NCI-H82 treated with DMSO at 0.1 percent for 48 hours (cell line): Measurements from ENCODE around the gene CXCL1.
"Not testable (repeated sequence)": the region's sequence is repeated elsewhere in the genome, so short reads cannot be mapped to it uniquely, and the experiment has no call there.

Source experiments
- DNase-seq: peaks from one replicate; lab custom pipeline; 2025; ENCODE audit not compliant: unreplicated experiment; lab: John Stamatoyannopoulos, UW

Gene CXCL1

DNA sequence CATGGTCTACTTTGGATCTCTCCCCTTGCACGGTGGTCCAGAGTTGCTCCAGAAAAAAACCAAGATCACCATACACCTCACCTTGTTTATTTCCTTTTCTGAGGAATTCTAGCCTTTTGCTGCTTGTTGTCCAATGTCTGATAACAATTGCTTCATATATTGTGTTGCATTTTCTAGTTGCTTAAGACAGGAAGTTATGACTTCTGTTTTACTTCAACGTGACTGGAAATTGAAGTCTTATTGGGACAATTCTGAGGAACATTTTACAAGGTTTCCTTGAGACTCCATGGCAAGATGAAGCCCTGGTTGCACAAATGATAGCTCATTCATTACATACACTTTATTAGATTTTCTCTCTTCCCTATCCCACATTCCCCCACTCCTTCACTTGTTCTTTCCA, 5.2 kb downstream of the CXCL1 start:
- no peak for DNase-seq

DNA sequence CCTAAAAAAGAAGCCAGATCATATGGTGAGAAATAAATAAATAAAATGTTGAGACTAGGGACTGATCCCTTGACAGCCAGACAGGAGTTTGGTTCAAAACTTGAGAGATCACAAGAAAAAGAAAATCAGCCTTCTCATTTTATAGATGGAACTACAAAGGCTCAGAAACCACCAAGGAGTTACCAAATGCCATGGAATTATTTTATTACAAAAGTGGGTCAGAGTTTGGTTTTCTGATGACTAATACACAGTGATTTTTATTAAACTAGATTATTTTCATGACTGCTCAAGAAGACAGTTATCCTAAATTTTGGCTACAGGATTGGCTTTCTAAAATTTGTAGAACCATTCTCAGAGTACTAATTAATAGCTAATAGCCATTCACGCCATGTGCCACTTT, 6.2 kb downstream of the CXCL1 start:
- DNase-seq, result no peak

- DNase-seq, result no peak
Measured at GRCh38 chr4:73883306-73883705, 14.1 kb downstream of the CXCL1 start.

DNA sequence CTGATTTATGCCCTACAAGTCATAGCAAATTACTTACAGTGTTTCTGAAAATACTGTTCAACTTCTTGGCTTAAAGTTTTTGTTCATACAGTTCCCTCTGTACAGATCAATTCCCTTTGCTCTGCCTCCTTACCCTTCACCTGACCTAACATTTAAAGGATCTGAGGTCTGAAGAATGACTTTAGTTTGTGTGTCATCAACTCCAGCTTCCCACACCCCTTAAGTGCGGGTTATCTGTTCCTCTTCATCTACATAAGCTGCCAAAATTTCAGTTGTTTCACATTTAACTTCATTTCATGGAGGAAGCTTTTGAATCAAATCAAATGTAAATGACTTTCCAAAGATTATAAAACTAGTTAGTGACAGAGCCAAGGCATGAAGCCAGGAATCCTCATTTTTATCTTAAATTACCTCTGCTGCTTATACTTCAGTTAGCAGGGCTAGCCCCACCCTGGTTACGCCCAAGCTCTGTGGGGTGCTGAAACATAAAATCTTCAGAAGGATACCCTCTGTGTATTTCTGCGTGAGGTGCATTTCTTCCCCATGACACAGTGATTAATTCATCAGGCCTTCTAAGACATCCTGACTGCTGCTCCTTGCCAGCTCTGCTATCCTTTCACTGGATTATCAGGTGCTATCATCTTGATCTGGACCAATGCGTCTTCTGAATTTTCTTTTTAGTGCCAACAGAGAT, 16.5 kb downstream of the CXCL1 start:
- DNase-seq, result no peak

GRCh38 chr4:73891326-73891725, 22.1 kb downstream of the CXCL1 start:
- DNase-seq, result no peak

- no peak for DNase-seq
Measured at GRCh38 chr4:73891739-73892405, 22.7 kb downstream of the CXCL1 start.

- no peak for DNase-seq
Measured at GRCh38 chr4:73892966-73893365, 23.8 kb downstream of the CXCL1 start.

DNA sequence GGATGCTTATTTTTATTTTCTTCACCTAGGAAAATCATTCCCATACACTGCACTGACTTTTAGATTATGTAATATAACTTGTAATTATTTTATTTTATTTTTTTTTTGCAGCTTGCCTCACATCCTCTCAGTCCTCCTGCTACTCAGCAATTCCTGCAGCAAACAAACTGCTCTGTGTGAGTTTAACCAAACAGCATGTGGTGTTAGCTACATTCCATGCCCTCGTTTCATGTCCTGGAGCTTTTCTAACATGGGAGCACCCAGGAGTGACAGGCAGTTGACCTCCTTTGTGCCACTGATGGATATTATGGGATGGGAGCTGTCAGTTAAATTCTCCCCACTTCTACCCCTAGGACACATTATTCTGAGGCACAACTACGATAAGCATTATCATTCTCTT, 24.8 kb downstream of the CXCL1 start:
- DNase-seq, result no peak

DNA sequence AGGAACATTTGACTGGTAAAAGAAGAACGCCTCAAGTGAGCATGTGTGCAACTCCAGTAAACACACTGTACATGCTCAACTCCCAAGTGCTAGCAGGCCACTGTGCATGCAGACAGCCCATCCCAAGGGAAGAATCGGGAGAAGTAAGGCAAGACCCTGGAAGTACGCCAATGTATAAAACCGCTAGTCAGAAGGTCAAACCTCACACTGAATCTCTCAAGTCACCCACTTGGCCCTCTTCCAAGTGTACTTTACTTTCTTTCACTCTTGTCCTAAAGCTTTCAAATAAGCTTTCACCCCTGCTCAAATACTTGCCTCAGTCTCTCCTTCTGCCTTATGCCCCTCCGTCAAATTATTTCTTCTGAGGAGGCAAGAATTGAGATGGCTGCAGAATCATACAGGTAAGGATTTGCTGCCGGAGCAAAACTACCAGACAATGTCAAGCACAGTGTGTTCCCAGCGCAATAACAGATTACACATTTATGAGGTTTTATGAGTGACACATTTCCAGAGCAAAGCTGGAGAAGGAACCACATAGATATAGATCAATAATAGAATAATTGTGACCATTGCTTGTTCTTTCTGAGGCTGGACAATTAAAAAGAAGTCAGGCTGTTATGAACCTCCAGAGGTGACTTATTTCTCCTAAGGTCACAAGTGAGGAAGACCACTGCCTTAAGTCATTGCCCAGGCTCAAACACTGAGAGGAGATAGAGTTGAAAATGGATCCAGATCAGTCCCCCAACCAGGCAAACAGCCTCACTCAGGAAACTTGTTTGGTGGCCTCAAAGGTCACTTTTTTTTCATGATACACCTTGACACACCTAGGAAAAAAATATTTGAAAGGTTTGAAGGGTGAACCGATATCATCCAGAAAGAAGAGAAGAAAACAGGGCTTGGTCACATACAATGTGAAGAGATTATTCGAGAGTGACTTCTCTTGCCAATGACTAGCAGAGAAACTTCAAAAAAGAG, 26.3 kb downstream of the CXCL1 start:
- no peak for DNase-seq

- no peak for DNase-seq
Measured at GRCh38 chr4:73896416-73896815, 27.2 kb downstream of the CXCL1 start.

GRCh38 chr4:73897380-73898136, 28.4 kb downstream of the CXCL1 start:
- no peak for DNase-seq

GRCh38 chr4:73899338-73899737, 30.1 kb downstream of the CXCL1 start:
- not testable (repeated sequence) for DNase-seq

DNA sequence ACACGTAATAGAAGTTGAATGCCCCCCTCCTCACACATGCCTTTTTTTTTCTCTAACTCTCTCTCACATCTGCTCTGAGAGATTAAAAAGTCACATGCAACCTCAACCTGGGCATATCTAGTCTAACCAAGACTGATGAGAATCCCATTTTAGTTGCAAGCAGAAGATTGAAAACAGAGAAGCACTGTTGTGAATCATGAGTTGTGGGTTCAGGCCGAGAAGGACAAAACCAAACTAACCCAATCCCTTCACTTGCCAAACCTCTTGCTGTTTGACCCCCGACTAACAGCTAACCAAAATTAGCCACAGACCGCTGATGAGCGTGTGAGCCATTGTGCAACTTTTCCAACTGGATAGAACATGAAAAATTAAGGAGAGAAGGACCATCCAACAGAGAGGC, 31.8 kb downstream of the CXCL1 start:
- DNase-seq, result no peak

DNA sequence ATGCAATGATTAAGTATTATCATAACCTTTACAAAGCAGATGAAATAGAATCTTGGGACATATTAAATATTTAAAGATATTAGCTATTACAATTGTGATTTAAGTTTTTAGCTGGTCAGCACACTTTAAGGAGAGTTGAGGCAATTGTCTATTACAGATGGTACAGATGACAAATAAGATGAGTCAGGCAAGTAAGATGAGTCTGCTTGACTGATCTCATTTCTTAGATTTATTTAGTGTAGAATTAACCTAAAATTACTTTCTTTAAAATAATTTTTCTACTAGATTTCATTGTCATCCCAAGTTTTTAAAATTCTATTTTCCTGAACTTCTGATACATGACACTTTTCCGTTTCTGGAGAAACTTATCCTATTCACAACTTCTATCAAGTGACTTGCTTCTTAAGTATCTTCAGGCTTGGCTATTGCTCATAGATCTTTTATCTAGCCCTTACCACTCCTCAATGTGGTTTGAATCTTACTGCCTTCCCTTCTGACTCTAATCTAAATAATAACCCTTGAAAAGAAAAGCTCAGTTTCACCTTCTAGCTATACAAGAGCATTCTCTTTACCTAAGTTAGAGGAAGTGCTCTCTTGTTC, 32.9 kb downstream of the CXCL1 start:
- DNase-seq, result no peak

DNA sequence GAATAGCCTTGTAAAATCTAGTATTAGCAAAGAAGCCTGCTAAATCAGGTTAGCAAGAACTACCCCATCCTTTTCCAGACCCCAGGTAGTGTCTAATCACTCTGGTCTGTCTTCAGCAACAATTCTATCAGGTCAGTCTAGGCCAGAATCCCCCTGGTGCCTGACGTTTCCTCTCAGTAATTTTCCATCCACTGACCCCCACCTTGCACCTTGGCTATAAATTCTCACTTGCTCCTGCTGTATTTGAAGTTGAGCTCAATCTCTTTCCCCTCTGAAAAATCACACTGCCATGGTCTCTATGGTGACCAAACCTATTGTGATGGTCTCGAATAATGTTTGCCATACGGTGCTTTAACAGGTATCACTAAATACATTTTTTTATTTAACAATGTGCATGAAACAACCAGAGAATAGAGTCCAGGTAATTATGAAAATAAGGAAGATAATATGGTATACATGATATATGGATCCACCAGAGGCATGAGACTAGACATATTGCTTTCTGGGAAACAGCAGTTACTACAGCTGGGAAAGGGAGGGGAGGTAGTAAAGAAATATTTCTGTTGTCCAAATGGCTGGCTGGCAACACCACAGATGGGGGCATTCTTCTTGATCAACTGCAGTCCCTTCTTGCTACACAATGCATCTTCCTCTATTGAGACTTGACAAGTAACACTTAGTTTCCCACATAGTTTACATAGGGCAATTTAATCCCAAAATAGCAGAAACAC, 33.8 kb downstream of the CXCL1 start:
- DNase-seq, result no peak

- no peak for DNase-seq
Measured at GRCh38 chr4:73904491-73904890, 35.3 kb downstream of the CXCL1 start.

DNA sequence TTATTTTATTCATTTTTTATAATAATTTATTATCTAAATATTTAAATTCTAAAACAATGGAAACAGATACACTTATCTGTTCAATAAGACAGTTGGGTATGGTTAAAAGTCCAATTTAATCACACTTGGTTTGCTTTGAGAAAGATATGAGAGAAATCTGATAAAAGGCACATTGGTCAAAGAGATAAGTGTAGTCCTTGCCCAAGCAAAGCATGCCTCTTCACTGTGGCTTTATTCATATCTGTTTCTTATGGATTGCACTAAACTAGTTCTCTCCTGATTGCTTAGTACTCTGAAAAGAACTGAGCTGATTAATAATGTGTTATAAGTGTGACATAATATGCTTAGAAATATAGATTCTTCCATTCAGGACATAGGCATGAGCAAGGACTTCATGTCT, 39.8 kb downstream of the CXCL1 start:
- DNase-seq, result no peak

DNA sequence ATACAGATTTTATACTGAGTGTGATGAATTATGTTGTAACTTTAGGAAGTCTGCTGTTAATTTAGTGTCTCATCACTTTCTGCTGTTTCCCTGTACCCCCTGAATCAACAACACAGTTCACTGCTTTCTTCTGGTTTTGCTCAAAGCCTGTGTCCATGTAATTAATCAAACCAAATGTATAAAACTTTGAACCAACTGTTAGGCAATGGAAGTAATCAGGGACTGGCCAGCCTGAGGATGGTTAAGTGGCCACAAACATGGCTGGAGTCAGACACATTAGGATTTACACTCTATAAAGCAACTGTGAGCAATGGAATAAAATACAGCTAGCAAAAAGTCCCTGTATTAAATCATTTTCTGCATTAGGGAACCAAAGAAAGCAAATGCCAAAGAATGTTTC, 42.6 kb downstream of the CXCL1 start:
- no peak for DNase-seq

GRCh38 chr4:73912191-73912590, 43.0 kb downstream of the CXCL1 start:
- no peak for DNase-seq

DNA sequence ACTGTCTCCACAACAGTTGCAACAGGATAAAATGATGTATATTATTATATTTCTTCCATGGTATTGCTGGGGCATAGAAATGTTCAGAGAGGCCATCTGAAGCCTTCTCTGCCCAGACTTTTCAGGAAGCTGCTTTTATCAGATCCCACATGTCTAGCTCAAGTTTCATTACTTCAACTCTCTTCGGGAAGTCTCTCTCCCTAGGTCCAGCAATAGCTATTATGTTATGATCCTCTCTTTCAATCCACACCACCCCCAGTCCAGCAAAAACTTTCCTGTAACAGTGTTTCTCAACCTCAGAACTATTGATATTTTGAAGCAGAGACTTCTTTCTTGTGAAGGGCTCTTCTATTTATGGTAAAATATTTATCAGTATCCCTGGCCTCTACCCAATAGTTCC, 44.9 kb downstream of the CXCL1 start:
- no peak for DNase-seq
